HepG2 (cell line): ENCODE measurements around the gene PSMC3IP. TPM values are rescaled to one million over a fixed set of nuclear protein-coding genes. Genes with fewer than 3 reads are reported as not detected.

Source experiments
- ARNTL ChIP-seq: sonication (generic); formaldehyde crosslinking; IDR thresholded peaks from 2 replicates; pipeline ENCODE4 v1.4.0; 2020; ENCODE audit warnings: mild to moderate bottlenecking, missing genetic modification reagents
- CBX2 ChIP-seq, 2 experiments: fragments of 200-600 bp in 1 of 2; sonication (generic); formaldehyde crosslinking in 1 of 2; IDR thresholded peaks; 2 replicates each; pipeline versions ENCODE4 v1.7.0 to v1.8.1; 2018 to 2022; ENCODE audit warnings: low read depth in 2 of 2, low read length in 1 of 2, mild to moderate bottlenecking in 1 of 2, missing genetic modification reagents in 1 of 2
- DNMT1 ChIP-seq: sonication (generic); formaldehyde crosslinking; IDR thresholded peaks from 2 replicates; pipeline ENCODE4 v1.5.1; 2020; ENCODE audit warnings: mild to moderate bottlenecking, missing genetic modification reagents
- ERF ChIP-seq: IDR thresholded peaks from 2 replicates; pipeline ENCODE4 v1.6.1; 2018; ENCODE audit warnings: missing biosample characterization, missing genetic modification reagents
- HIVEP1 ChIP-seq: sonication (generic); formaldehyde crosslinking; IDR thresholded peaks from 2 replicates; pipeline ENCODE4 v1.4.0; 2020; ENCODE audit warnings: mild to moderate bottlenecking, missing genetic modification reagents
- KDM5A ChIP-seq: fragments of 200-600 bp; sonication (generic); IDR thresholded peaks from 2 replicates; pipeline ENCODE4 v1.7.0; 2018; ENCODE audit warnings: antibody characterized with exemption, mild to moderate bottlenecking, low read length, borderline replicate concordance
- NCOA1 ChIP-seq: sonication (generic); formaldehyde crosslinking; IDR thresholded peaks from 2 replicates; pipeline ENCODE4 v1.9.0; 2021; ENCODE audit warnings: missing genetic modification reagents
- PHF21A ChIP-seq: sonication (generic); formaldehyde crosslinking; IDR thresholded peaks from 2 replicates; pipeline ENCODE4 v1.5.0; 2020; ENCODE audit warnings: mild to moderate bottlenecking, missing genetic modification reagents
- PHF5A ChIP-seq: IDR thresholded peaks from one replicate; pipeline ENCODE4 v1.6.1; 2018; ENCODE audit warnings: low read depth, missing genetic modification reagents; ENCODE audit not compliant: unreplicated experiment
- SIN3B ChIP-seq: fragments of 150-350 bp; IDR thresholded peaks from 2 replicates; pipeline ENCODE4 v1.6.1; 2014; ENCODE audit warnings: low read length
- TRIM24 ChIP-seq: sonication (generic); formaldehyde crosslinking; IDR thresholded peaks from 2 replicates; pipeline ENCODE4 v1.8.0; 2022; ENCODE audit warnings: mild to moderate bottlenecking, missing genetic modification reagents
- ZBTB46 ChIP-seq: sonication (generic); formaldehyde crosslinking; IDR thresholded peaks from 2 replicates; pipeline ENCODE4 v1.4.0; 2020; ENCODE audit warnings: mild to moderate bottlenecking, missing genetic modification reagents, borderline replicate concordance
- ZNF180 ChIP-seq: sonication (generic); formaldehyde crosslinking; IDR thresholded peaks from 2 replicates; pipeline ENCODE4 v1.4.0; 2020; ENCODE audit warnings: low read depth, missing genetic modification reagents, borderline replicate concordance
- ZNF253 ChIP-seq: sonication (generic); formaldehyde crosslinking; IDR thresholded peaks from 2 replicates; pipeline ENCODE4 v1.8.0; 2022; ENCODE audit warnings: mild to moderate bottlenecking, missing genetic modification reagents, borderline replicate concordance
- ZNF264 ChIP-seq: sonication (generic); formaldehyde crosslinking; IDR thresholded peaks from 2 replicates; pipeline ENCODE4 v1.4.0; 2020; ENCODE audit warnings: missing genetic modification reagents
- ZNF282 ChIP-seq: fragments of 450-650 bp; IDR thresholded peaks from 2 replicates; pipeline ENCODE4 v1.6.1; 2018; ENCODE audit not compliant: partially characterized antibody
- ZNF350 ChIP-seq: sonication (generic); formaldehyde crosslinking; IDR thresholded peaks from 2 replicates; pipeline ENCODE4 v1.4.0; 2020; ENCODE audit warnings: mild to moderate bottlenecking, low read depth, missing genetic modification reagents, borderline replicate concordance
- ZNF574 ChIP-seq: sonication (generic); formaldehyde crosslinking; IDR thresholded peaks from 2 replicates; pipeline ENCODE4 v1.4.0; 2020; ENCODE audit warnings: missing genetic modification reagents
- ZNF720 ChIP-seq: sonication (generic); formaldehyde crosslinking; IDR thresholded peaks from 2 replicates; pipeline ENCODE4 v1.4.0; 2020; ENCODE audit warnings: missing genetic modification reagents
- polyA plus RNA-seq, 8 experiments: library from polyadenylated mRNA; depleted of rRNA in 3 of 8; stranded (reverse) in 7 of 8; unstranded in 1 of 8; fragments of >200 nt; fragmentation: Illumina TruSeq in 4 of 8; extraction: Trizol in 4 of 8; gene quantifications; 2 replicates each; pipeline versions ENCODE4 v1.2.1 to v1.2.3, GENCODE V29; 2011 to 2016; ENCODE audit warnings: low read depth in 4 of 8, missing spikeins in 1 of 8, mixed read lengths in 1 of 8; ENCODE audit not compliant: insufficient read depth in 1 of 8
- total RNA-seq, 5 experiments: library from RNA; depleted of rRNA; stranded (reverse); fragments of >200 nt; fragmentation: Illumina TruSeq; extraction: Trizol; gene quantifications; 2 replicates each; pipeline ENCODE4 v1.2.3, GENCODE V29; 2016; ENCODE audit warnings: low read depth in 1 of 5

PSMC3IP gene
- total and polyA plus RNA-seq, 2 of the 13 experiments (the other 11 are each of a cell fraction or from before 2014, with no cell fraction given) = 6.5 to 22.4 TPM

- peak; percentile 76 for TF ChIP-seq ZNF350 (CRISPR knock-in tag)
- peak; percentile 62; the same call in 1 of the 2 replicates for TF ChIP-seq ZNF264 (CRISPR knock-in tag)
- no peak for TF ChIP-seq CBX2 (IDR thresholded peaks at IDR 0.05; ENCODE audit: low read depth, low read length)
- no peak for TF ChIP-seq CBX2 (CRISPR knock-in tag; IDR thresholded peaks at IDR 0.05; ENCODE audit: low read depth)
- peak; percentile 98 for TF ChIP-seq SIN3B
- TF ChIP-seq ZNF180 (CRISPR knock-in tag) = peak; percentile 21; the same call in 1 of the 2 replicates
- TF ChIP-seq ERF (CRISPR knock-in tag) = peak; percentile 86; the same call in 1 of the 2 replicates
- peak; percentile 86 for TF ChIP-seq ZNF574 (CRISPR knock-in tag)
- no peak for TF ChIP-seq ZNF282
- TF ChIP-seq PHF21A = peak; percentile 76
- TF ChIP-seq PHF5A (CRISPR knock-in tag) = peak; percentile 45
- TF ChIP-seq ARNTL (CRISPR knock-in tag) = peak; percentile 28
- TF ChIP-seq HIVEP1 (CRISPR knock-in tag) = peak; percentile 60; the same call in 1 of the 2 replicates
- peak; percentile 84 for TF ChIP-seq KDM5A
- TF ChIP-seq ZBTB46 (CRISPR knock-in tag) = no peak
- peak; percentile 30; the same call in 1 of the 2 replicates for TF ChIP-seq DNMT1 (CRISPR knock-in tag)
- no peak for TF ChIP-seq ZNF720 (CRISPR knock-in tag)
- no peak; the same call in 1 of the 2 replicates for TF ChIP-seq NCOA1 (CRISPR knock-in tag)
- no peak for TF ChIP-seq TRIM24 (CRISPR knock-in tag)
- peak; percentile 31; the same call in 1 of the 2 replicates for TF ChIP-seq ZNF253 (CRISPR knock-in tag)
These were observed at the start of gene PSMC3IP (continued) for GRCh38 chr17:42577532-42578281.
